Adrenal gland (tissue), 12 donors: ENCODE results near the gene SIMC1. TPM values are rescaled to one million over a fixed set of nuclear protein-coding genes. Genes with fewer than 3 reads are reported as not detected.
A peak's percentile ranks its signal among the peaks of the same experiment; 100 is the strongest.

Experiments used
- DNase-seq, 7 donors: peaks; one replicate each; pipeline ENCODE4 v3.0.0-alpha.2; 2019 to 2020
- H3K27ac ChIP-seq, 5 donors: fragments of 200-600 bp; sonication (generic) in 4 of 5; 1 replicate in 3 of 5; 2 replicates in 2 of 5; pipeline versions ENCODE4 v1.5.1 to v1.8.0; 2016 to 2020; ENCODE audit warnings: mild to moderate bottlenecking in 1 of 5
- H3K27me3 ChIP-seq: fragments of 200-600 bp; 2 replicates; pipeline ENCODE4 v1.8.0; 2021
- H3K36me3 ChIP-seq, 2 donors: fragments of 200-600 bp; replicated peaks in 1 of 2; 1 replicate in 1 of 2; 2 replicates in 1 of 2; pipeline versions ENCODE4 v1.5.1 to v1.8.0; 2018 to 2022
- H3K4me1 ChIP-seq, 2 donors: fragments of 200-600 bp; replicated peaks in 1 of 2; 1 replicate in 1 of 2; 2 replicates in 1 of 2; pipeline versions ENCODE4 v1.5.1 to v1.8.0; 2018 to 2021
- H3K4me3 ChIP-seq, 4 donors: fragments of 200-600 bp; sonication (generic) in 3 of 4; one replicate each; pipeline ENCODE4 v1.5.1; 2016 to 2018
- H3K9me3 ChIP-seq, 3 donors: fragments of 200-600 bp; sonication (generic) in 1 of 3; replicated peaks in 1 of 3; 1 replicate in 2 of 3; 2 replicates in 1 of 3; pipeline versions ENCODE4 v1.5.1 to v1.8.0; 2016 to 2021
- CTCF ChIP-seq, 6 experiments: fragments of 450-650 bp in 4 of 6; fragments of 200-600 bp in 2 of 6; sonication (generic) in 1 of 6; IDR thresholded peaks; 1 replicate in 5 of 6; 2 replicates in 1 of 6; pipeline versions ENCODE4 v1.5.1 to v1.8.0; 2016 to 2021; ENCODE audit warnings: antibody characterized with exemption in 6 of 6, mild to moderate bottlenecking in 2 of 6, moderate library complexity in 1 of 6
- POLR2A ChIP-seq, 2 donors: fragments of 450-650 bp; IDR thresholded peaks; one replicate each; pipeline ENCODE4 v1.6.1; 2017; ENCODE audit warnings: antibody characterized with exemption in 2 of 2, mild to moderate bottlenecking in 2 of 2, moderate library complexity in 1 of 2
- WGBS, 4 donors: extraction: QIAGEN DNeasy Blood & Tissue Kit in 2 of 4; methylation state at CpG; one replicate each; pipeline versions ENCODE4 v1.1.5 to v1.1.7; 2013 to 2017; 5-methylcytosine and 5-hydroxymethylcytosine counted together
- intact Hi-C, 2 donors: fragments of 100-400 bp; cut with DNase I; formaldehyde crosslinking; loops; one replicate each; pipeline versions ENCODE4 v1.14.1 to v1.15.0; 2022 to 2023
- polyA plus RNA-seq, 3 donors: library from polyadenylated mRNA; stranded (reverse); fragments of 200-250 nt in 2 of 3; fragments of 350-450 nt in 1 of 3; fragmentation: Illumina TruSeq in 1 of 3; extraction: RNeasy Lipid Tissue Mini Kit (QIAGEN cat#74804) in 1 of 3; gene quantifications; one replicate each; pipeline ENCODE4 v1.2.3, GENCODE V29; 2013 to 2014
- total RNA-seq, 9 donors: library from RNA; depleted of rRNA in 4 of 9; stranded (reverse); fragments of >200 nt in 4 of 9; fragments of 120-200 nt in 1 of 9; fragmentation: NEBNext Ultra II Directional in 1 of 9; extraction: Animal tissue kit (Norgen Biotek cat#: 25700) in 1 of 9; gene quantifications; one replicate each; pipeline versions ENCODE4 v1.1.0 to v1.2.4, GENCODE V29; 2013 to 2023
- donor health status: healthy with polysubstance abuse.
- donor health status: Bipolar disorder and iron deficiency.
- donor health status: DM: yes; HTN: yes; CAD: no.
- donor health status: DM: no; HTN: no; CAD: no.
- donor health status: DM: no; HTN: no; CAD: no.
- donor health status: DM: yes; HTN: yes; CAD: no.

Gene SIMC1
- total and polyA plus RNA-seq, 12 donors = 25.7 to 85.3 (median 47.7) TPM

DNA sequence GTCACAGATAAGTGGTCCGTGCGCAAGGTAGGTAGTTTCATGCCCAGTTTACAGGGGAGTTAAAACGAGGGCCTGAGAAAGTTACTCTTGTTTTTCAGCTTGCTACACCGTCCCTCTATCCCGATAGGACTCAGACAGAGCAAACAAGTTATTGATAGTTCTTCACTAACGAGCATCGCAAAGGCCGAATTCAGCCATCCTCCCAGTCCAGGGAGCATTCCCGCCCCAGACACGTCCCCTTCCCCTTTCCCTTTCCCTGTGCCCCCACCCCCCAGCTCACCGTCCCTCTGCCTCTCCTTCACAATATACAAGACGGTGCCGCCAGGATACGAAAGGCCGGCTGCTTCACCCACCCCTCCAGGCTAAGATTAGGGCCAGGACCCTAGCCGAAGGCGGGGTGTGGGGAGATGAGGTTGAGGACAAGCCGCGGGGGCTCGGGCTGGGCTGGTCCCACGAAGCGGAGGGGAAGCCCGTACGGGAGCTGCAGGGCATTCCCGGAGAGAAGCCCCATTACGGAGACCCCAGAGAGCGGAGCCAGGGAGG, 122.7 kb downstream of the SIMC1 start:
- no peaks in the 10 kb centered on the region for H3K27me3 ChIP-seq
- 2 to 6% (median 3%) methylated on average over 12 to 27 of the region's 27 CpGs for WGBS, 4 donors
- TF ChIP-seq CTCF (IDR thresholded peaks at IDR 0.05) (no peak), POLR2A (IDR thresholded peaks at IDR 0.05) (no peak)
- intact Hi-C loops = no loop called here
- DNase-seq = peak in 3 of 7 donors; percentile 26 to 44 (median 42)
- H3K36me3 ChIP-seq = peaks cover 0 to 26% of the 10 kb centered on the region in 2 donors
- peak overlapping the region; percentile 78 to 92 (median 80) for H3K4me3 ChIP-seq
- no peaks in the 10 kb centered on the region for H3K9me3 ChIP-seq
- peak overlapping the region in 4 of 5 donors; percentile 55 to 85 (median 80) for H3K27ac ChIP-seq
- H3K4me1 ChIP-seq = peaks cover 6 to 22% of the 10 kb centered on the region in 2 donors

DNA sequence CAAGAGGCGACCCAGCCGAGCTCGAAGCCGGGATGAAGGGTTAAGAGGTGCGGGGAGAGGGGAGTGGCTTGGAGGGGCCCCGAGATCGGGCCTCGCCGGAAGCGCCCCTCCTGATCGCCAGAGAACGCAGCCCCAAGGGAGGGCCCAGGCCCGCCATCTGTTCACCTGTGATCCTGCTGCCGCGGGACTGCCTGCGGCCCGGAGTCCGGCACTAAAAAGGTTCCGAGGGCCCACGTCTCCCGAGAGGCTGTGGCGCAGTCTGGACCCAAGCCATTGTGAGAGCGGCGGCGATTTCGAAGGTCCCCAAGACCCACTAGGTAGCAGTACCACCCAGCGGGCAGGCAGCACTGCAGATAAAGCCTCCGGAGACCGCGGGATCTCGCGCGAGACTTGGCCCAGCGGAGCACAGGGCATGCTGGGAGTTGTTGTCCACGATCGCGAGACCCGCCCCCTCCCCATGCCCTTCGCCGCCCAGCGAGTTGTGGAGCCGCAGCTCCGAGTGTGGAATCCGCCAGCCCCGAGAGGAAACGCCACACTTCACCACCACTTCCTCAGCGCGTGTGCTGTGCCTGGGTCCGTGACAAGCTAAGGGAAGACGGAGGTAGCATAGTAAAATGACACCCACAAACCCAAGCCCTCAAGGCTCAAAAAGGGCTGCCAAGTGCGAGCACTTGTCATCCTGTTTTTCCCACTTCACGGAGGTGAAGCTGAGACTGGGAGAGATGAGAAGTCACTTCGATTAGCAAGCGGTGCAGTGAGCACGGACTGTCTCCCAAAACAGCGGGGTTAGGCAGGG, 123.4 kb downstream of the SIMC1 start, which contains the start of gene KIAA1191:
Gene KIAA1191, minus strand, starts transcription at position 328 of the 796 bp plus-strand sequence. CDS start 2,256 bp downstream, outside the sequence.
- peak within 1 kb of the TSS; percentile 78 to 92 (median 80) for H3K4me3 ChIP-seq
- no peaks in the 10 kb centered on the region for H3K9me3 ChIP-seq
- DNase-seq = peak; percentile 93 to 98 (median 96)
- WGBS, 4 donors = 1 to 3% (median 2%) methylated on average over 19 to 56 of the region's 56 CpGs
- no peaks in the 10 kb centered on the region for H3K27me3 ChIP-seq
- H3K4me1 ChIP-seq = peaks cover 6 to 29% of the 10 kb centered on the region in 2 donors
- H3K36me3 ChIP-seq = peaks cover 0 to 22% of the 10 kb centered on the region in 2 donors
- intact Hi-C loops = no loop called here
- TF ChIP-seq CTCF (IDR thresholded peaks at IDR 0.05) (no peak), POLR2A (IDR thresholded peaks at IDR 0.05) (peak; percentile 84 to 91)
- peak within 1 kb of the TSS; percentile 15 to 85 (median 79) for H3K27ac ChIP-seq

- H3K4me1 ChIP-seq = peaks cover 6 to 29% of the 10 kb centered on the region in 2 donors
- peaks cover 0 to 18% of the 10 kb centered on the region in 2 donors for H3K36me3 ChIP-seq
- H3K27me3 ChIP-seq = no peaks in the 10 kb centered on the region
- peak overlapping the region in 2 of 5 donors; percentile 82 to 85 for H3K27ac ChIP-seq
- H3K9me3 ChIP-seq = no peaks in the 10 kb centered on the region
- intact Hi-C loops = no loop called here
- WGBS, 4 donors = 69 to 87% (median 75%) methylated on average over 8 of the region's 8 CpGs
- TF ChIP-seq POLR2A (IDR thresholded peaks at IDR 0.05) = no peak
- TF ChIP-seq CTCF (IDR thresholded peaks at IDR 0.05) = no peak
- no peak for DNase-seq
- peak overlapping the region in 2 of 4 donors; percentile 78 to 82 for H3K4me3 ChIP-seq
Measured at GRCh38 chr5:176362233-176362490, 123.9 kb downstream of the SIMC1 start.

GRCh38 chr5:176364765-176365350, 126.6 kb downstream of the SIMC1 start:
- peak overlapping the region; percentile 19 to 81 (median 54) for H3K4me3 ChIP-seq
- intact Hi-C loops = no loop called here
- TF ChIP-seq CTCF (IDR thresholded peaks at IDR 0.05) (no peak), POLR2A (IDR thresholded peaks at IDR 0.05) (no peak)
- H3K4me1 ChIP-seq = peaks cover 6 to 24% of the 10 kb centered on the region in 2 donors
- no peaks in the 10 kb centered on the region for H3K9me3 ChIP-seq
- WGBS, 4 donors = 25 to 72% (median 27%) methylated on average over 9 to 28 of the region's 28 CpGs
- H3K27me3 ChIP-seq = no peaks in the 10 kb centered on the region
- peak overlapping the region in 2 of 5 donors; percentile 54 to 59 for H3K27ac ChIP-seq
- H3K36me3 ChIP-seq = peaks cover 0 to 8% of the 10 kb centered on the region in 2 donors
- no peak for DNase-seq
